ENCODE measurements around the gene SF1. TPM values are rescaled to one million over a fixed set of nuclear protein-coding genes. Genes with fewer than 3 reads are reported as not detected.

The SF1 gene
- total and polyA plus RNA-seq, 2 of the 8 experiments (the other 6 are each of a cell fraction or from before 2014, with no cell fraction given), result 72.7 to 353 TPM

- TF ChIP-seq GABPA (IDR thresholded peaks at IDR 0.05; ENCODE audit: borderline replicate concordance, insufficient read depth, low read length) (no peak), TAF1 (IDR thresholded peaks at IDR 0.05; ENCODE audit: low read depth, low read length) (peak; percentile 60; the same call in 1 of the 2 replicates), JUND (IDR thresholded peaks at IDR 0.05; ENCODE audit: low read length) (no peak)
Observed at GRCh38 chr11:64810271-64810890, 32.0 kb upstream of the SF1 start, which contains the start of gene MEN1 (continued).

Measured in H1 (cell line).